AG09319 (cell line): ENCODE measurements around the gene ZC3H4.

Experiments used
- DNase-seq: peaks from one replicate; pipeline ENCODE4 v3.0.0-alpha.2; 2010; ENCODE audit warnings: low read depth; ENCODE audit errors: extremely low read depth
- TF ChIP-seq, protein P1 (sequence below): IDR thresholded peaks from 2 replicates; pipeline ENCODE4 v1.5.1; 2011; ENCODE audit warnings: low read depth, mild to moderate bottlenecking, inconsistent platforms, low read length, moderate library complexity

ZC3H4 gene

DNA sequence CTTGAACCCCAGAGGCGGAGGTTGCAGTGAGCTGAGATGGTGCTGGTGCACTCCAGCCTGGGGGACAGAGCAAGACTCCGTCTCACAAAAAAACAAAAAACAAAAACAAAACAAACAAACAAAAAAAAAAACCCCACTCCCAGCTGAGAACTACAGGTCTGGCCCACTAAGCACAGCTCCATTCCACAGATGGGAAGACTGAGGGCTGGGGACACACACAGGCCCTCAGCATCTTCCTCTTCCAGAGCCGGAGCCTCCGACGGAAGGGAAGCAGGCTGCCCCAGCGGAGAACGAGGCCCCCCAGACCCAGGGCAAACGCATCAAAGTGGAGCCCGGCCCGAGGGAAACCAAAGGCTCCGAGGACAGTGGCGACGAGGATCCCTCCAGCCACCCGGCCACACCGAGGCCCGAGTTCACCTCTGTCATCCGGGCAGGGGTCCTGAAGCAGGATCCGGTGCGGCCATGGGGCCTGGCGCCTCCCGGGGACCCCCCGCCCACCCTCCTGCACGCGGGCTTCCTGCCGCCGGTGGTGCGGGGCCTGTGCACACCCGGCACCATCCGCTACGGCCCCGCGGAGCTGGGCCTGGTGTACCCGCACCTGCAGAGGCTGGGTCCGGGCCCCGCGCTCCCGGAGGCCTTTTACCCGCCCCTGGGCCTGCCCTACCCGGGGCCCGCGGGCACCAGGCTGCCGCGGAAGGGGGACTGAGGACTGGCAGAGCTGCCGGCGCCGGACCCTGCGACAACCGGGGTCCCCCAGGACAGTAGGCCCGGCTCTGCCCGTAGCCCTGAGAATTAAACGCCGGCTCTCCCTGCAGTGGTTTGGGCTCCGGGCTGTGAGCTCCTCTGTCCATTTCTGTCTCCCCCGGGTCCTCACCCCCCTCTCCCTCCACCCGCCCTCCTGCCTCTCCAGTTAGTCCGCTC is 68.4 kb downstream of the ZC3H4 start:
- no peak for DNase-seq
- TF ChIP-seq, protein P1, sequence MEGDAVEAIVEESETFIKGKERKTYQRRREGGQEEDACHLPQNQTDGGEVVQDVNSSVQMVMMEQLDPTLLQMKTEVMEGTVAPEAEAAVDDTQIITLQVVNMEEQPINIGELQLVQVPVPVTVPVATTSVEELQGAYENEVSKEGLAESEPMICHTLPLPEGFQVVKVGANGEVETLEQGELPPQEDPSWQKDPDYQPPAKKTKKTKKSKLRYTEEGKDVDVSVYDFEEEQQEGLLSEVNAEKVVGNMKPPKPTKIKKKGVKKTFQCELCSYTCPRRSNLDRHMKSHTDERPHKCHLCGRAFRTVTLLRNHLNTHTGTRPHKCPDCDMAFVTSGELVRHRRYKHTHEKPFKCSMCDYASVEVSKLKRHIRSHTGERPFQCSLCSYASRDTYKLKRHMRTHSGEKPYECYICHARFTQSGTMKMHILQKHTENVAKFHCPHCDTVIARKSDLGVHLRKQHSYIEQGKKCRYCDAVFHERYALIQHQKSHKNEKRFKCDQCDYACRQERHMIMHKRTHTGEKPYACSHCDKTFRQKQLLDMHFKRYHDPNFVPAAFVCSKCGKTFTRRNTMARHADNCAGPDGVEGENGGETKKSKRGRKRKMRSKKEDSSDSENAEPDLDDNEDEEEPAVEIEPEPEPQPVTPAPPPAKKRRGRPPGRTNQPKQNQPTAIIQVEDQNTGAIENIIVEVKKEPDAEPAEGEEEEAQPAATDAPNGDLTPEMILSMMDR, result no peak

DNA sequence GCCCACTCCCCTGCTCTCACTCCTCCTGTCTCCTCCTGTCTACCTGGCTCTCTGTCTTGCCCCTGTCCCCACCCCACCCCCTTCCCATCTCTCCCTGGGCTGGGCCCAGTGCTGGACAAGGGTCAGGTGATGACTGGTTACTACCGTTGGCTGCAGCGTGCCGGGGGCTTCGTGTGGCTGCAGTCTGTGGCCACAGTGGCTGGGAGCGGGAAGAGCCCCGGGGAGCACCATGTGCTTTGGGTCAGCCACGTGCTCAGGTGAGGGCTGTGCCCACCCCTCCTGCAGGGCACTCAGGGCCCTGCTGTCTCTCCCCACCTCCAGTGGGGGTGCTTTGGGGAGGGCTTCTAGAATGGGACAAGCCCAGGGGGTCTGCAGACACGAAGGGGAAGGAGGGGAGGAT is 72.7 kb downstream of the ZC3H4 start:
- TF ChIP-seq, protein P1, result no peak
- no peak for DNase-seq

DNA sequence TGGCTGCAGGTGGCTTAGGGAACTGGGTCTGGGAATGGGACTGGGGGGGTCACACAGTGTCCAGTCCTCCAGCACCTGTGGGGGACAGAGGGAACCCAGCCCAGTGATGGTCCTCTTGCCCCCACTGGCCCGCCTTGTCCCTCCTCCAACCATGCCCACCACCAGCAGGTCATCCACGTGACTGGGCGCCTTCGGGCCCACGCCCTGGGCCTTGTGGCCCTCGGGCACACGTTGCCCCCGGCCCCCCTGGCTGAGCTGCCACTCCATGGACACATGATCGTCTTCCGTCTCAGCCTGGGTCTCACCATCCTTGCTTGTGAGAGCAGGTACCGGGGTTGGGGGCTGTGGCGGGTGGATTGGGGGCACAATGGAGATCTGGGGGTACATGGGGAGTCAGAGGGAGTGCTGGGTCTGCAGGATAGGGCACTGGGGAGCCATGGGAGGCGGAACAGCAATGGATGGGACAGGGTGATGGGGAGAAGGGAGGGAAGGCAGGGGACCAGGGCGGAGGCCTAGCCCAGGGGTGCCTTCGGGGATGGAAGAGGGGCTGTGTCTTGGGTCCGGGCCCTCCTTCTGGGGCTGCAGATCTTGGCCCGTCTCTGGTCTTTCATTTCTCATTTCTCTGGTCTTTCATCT is 74.2 kb downstream of the ZC3H4 start:
- no peak for DNase-seq
- TF ChIP-seq, protein P1, result no peak

DNA sequence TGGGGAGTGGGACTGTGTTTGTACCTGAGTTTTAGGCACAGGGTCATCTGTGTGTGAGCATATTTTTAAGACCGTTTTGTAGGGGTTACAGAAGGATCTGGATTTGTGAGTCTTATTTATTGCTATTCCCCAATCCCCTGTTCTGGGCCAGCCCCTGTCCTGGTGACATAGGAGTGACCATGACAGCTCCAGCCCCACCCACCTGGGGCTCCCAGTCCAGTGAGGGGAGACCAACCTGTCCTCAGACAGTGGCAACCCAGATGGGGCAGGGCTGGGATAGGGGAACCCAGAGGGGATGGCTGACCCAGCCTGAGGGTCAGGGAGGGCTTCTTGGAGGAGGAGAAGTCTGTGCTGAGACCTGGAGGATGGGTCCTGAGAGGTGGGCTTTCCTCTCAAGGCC is 75.8 kb downstream of the ZC3H4 start:
- TF ChIP-seq, protein P1, result no peak
- no peak for DNase-seq

DNA sequence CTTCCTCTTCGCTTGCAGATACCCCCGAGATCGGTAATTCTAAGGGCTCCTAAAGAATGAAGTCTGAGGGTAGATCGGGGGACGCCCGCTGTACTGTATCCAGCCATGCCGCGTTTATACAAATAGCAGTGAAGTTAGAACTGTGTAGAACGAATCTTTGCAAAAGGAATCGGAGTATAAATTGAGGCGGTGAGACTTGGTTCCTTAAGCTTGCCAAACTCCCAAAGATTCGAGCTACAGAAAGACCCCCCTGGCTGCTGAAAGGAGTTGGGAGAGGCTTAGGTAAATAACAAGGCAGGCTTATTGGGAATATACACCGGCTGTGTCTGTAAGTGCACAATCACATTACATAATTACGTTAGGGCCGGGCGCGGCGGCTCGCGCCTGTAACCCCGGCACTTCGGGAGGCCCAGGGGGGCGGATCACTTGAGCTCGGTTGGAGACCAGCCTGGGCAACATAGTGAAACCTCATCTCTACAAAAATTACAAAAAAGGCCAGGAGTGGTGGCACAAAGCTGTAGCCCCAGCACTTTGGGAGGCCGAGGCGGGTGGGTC is 77.4 kb downstream of the ZC3H4 start:
- no peak for DNase-seq
- TF ChIP-seq, protein P1, result no peak

DNA sequence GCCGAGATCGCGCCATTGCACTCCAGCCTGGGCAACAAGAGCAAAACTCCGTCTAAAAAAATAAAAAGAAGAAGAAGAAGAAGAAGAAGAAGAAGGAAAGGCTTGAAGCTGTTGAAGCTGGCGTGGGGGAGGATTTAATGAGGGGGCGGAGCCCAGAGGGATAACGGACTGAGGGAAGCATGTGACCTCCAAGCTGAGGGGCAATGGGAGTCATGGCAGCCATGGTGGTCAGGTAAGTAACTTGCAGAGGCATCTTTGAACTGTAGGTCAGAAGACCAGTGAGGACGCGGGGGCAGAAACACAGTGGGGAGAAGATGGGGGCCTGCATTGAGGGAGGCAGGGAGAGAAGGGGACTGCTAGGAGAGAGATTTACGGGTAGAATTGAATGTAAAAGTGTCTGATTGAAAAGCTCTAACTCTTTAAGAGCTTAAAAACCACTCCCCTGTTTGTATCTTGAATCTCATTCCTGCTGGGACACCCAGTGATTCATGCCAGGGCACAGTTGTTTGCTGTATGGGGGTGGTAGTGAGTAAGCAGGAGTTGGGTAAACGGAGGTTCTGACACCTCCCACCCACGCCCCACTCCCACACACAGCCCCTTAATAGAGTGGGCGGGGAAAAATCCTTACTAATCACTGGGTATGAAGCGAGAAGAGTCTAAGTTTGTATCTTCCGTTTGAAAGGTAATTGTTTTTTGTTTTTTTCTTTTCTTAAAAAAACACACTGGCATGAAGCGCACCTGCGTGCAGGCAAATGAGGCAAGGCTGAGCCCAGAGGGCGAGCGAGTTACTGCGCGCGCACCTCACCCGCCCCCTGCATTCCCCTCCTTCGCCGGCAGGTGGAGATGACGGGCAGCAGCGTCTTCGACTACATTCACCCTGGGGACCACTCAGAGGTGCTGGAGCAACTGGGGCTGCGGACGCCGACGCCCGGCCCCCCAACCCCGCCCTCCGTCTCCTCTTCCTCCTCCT is 78.2 kb downstream of the ZC3H4 start:
- peak; percentile 37 for DNase-seq
- TF ChIP-seq, protein P1, result peak; percentile 91
